Cardiac muscle cell (in vitro differentiated cells and primary cell): ENCODE results near the gene ZC3H8. TPM values are rescaled to one million over a fixed set of nuclear protein-coding genes. Genes with fewer than 3 reads are reported as not detected.

ENCODE experiments used
- polyA plus RNA-seq: library from polyadenylated mRNA; unstranded; fragments of >200 nt; fragmentation: Nextera tagmentation; extraction: Ambion mirVana; gene quantifications from 2 replicates; pipeline ENCODE4 v1.2.1, GENCODE V29; 2016
- total RNA-seq: library from RNA; depleted of rRNA; stranded (reverse); fragments of >200 nt; gene quantifications from 2 replicates; pipeline ENCODE4 v1.2.3, GENCODE V29; 2016

The ZC3H8 gene
- total and polyA plus RNA-seq, 2 experiments from 2014 or later = 12.1 to 14.1 TPM

Other genes starting within 250 kb of the ZC3H8 start
- gene TMEM87B, start 199.8 kb downstream of the ZC3H8 start, total RNA-seq = 4.6 and 7.3 TPM in 2 replicates
- 12.1 and 14.2 TPM in 2 replicates for gene TMEM87B, start 199.8 kb downstream of the ZC3H8 start, polyA plus RNA-seq
- 1.3 and 4.7 TPM in 2 replicates for gene FBLN7, start 116.7 kb downstream of the ZC3H8 start, total RNA-seq
- 0.28 and 2.8 TPM in 2 replicates for gene FBLN7, start 116.7 kb downstream of the ZC3H8 start, polyA plus RNA-seq
- 4.5 and 10.7 TPM in 2 replicates for gene ZC3H6, start 20.6 kb upstream of the ZC3H8 start, total RNA-seq
- 2.9 and 4.9 TPM in 2 replicates for gene ZC3H6, start 20.6 kb upstream of the ZC3H8 start, polyA plus RNA-seq
- 8.4 and 17.0 TPM in 2 replicates for gene RGPD8, start 178.6 kb upstream of the ZC3H8 start, total RNA-seq
- 3.9 and 4.2 TPM in 2 replicates for gene RGPD8, start 178.6 kb upstream of the ZC3H8 start, polyA plus RNA-seq
- 21.8 and 29.7 TPM in 2 replicates for gene TTL, start 227.1 kb upstream of the ZC3H8 start, total RNA-seq
- 26.3 and 32.6 TPM in 2 replicates for gene TTL, start 227.1 kb upstream of the ZC3H8 start, polyA plus RNA-seq